Measurements from ENCODE around the gene TESK2.
A peak's percentile ranks its signal among the peaks of the same experiment; 100 is the strongest.

Gene TESK2

DNA sequence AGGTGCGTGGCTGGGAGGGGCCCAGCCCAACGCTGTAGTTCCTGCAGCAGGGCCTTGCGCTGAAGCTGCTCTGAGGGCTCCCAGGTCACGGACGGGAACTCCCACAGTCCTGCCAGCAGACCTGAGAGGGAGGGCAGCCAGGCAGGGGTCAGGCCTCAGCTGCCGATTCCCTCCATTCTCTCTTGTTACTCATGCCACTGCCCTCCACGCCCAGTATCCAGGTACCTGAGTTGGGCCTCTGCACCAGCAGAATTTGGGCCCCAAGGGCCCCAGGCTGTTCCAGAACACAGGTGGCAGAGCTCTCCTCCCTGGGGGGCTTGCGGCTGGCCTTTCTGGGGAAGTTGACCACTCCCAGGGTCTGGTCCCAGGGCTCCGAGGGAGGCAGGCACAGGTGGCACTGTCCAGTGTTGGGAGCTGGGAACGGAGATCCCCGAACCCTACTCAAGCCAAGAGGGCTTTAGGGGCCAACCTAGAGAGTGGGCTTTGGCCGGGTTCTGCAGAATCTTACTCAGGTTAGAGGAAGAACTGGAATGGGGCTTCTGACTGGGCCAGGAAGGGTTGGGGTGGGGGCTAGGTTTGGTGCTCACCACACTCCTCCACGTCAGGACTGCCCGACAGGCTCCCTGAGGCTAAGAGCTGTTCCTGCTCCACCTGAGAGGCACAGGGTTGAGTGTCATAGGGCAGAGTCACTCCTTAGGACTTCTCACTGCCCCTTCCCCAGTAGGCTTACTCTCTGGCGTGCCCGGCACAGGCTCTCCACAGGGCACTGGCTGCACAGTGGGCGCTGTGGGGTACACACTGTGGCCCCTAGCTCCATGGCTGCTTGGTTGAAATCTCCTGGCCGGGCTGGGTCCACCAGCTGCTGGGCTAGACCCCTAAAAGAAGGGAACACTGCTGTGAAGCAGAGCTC lies 159.3 kb downstream of the TESK2 start:
- no peak overlapping the region for H3K4me3 ChIP-seq (ENCODE audit: low read length)
- TF ChIP-seq, protein P1, sequence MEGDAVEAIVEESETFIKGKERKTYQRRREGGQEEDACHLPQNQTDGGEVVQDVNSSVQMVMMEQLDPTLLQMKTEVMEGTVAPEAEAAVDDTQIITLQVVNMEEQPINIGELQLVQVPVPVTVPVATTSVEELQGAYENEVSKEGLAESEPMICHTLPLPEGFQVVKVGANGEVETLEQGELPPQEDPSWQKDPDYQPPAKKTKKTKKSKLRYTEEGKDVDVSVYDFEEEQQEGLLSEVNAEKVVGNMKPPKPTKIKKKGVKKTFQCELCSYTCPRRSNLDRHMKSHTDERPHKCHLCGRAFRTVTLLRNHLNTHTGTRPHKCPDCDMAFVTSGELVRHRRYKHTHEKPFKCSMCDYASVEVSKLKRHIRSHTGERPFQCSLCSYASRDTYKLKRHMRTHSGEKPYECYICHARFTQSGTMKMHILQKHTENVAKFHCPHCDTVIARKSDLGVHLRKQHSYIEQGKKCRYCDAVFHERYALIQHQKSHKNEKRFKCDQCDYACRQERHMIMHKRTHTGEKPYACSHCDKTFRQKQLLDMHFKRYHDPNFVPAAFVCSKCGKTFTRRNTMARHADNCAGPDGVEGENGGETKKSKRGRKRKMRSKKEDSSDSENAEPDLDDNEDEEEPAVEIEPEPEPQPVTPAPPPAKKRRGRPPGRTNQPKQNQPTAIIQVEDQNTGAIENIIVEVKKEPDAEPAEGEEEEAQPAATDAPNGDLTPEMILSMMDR (IDR thresholded peaks at IDR 0.05; ENCODE audit: insufficient read depth, low read depth, low read length, missing control alignments): no peak
- DNase-seq (ENCODE audit: low read depth): no peak

- H3K4me3 ChIP-seq (ENCODE audit: low read length): no peak overlapping the region
- DNase-seq (ENCODE audit: low read depth): peak; percentile 34
- TF ChIP-seq, protein P1 (IDR thresholded peaks at IDR 0.05; ENCODE audit: insufficient read depth, low read depth, low read length, missing control alignments): no peak
Observed at GRCh38 chr1:45329445-45329844, 161.5 kb downstream of the TESK2 start.

- no peak overlapping the region for H3K4me3 ChIP-seq (ENCODE audit: low read length)
- TF ChIP-seq, protein P1 (IDR thresholded peaks at IDR 0.05; ENCODE audit: insufficient read depth, low read depth, low read length, missing control alignments): no peak
- DNase-seq (ENCODE audit: low read depth): no peak
Observed at GRCh38 chr1:45328680-45329079, 162.3 kb downstream of the TESK2 start.

DNA sequence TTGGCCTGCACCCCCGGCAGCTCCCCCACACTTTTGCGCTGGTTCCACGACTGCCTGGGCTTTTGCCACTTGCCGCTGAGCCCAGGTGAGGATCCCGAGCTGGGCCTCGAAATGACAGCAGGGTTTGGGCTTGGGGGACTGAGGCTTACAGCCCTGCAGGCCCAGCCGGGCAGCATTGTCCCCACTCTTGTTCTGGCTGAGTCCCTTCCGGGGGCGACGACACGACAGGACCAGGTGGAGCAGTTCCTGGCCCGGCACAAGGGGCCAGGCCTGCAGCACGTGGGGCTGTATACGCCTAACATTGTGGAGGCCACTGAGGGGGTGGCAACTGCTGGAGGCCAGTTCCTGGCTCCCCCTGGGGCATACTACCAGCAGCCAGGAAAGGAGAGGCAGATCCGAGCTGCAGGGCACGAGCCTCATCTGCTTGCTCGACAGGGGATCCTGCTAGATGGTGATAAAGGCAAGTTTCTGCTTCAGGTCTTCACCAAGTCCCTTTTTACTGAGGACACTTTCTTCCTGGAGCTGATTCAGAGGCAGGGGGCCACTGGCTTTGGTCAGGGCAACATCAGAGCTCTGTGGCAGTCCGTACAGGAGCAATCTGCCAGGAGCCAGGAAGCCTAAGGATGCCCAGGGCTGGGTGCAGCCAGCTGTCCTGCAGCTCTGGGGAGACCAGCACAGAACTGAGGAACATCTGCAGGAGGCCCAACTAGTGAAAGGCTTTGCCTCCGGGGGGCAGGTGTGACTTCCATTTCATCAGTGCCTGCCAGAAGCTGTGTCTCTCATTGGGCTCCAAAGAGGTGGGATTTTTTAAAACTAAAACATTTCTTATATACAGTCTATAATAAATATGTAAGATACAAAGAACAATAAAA lies 163.1 kb downstream of the TESK2 start:
- DNase-seq (ENCODE audit: low read depth): no peak
- H3K4me3 ChIP-seq (ENCODE audit: low read length): no peak overlapping the region
- TF ChIP-seq, protein P1 (IDR thresholded peaks at IDR 0.05; ENCODE audit: insufficient read depth, low read depth, low read length, missing control alignments): no peak

DNA sequence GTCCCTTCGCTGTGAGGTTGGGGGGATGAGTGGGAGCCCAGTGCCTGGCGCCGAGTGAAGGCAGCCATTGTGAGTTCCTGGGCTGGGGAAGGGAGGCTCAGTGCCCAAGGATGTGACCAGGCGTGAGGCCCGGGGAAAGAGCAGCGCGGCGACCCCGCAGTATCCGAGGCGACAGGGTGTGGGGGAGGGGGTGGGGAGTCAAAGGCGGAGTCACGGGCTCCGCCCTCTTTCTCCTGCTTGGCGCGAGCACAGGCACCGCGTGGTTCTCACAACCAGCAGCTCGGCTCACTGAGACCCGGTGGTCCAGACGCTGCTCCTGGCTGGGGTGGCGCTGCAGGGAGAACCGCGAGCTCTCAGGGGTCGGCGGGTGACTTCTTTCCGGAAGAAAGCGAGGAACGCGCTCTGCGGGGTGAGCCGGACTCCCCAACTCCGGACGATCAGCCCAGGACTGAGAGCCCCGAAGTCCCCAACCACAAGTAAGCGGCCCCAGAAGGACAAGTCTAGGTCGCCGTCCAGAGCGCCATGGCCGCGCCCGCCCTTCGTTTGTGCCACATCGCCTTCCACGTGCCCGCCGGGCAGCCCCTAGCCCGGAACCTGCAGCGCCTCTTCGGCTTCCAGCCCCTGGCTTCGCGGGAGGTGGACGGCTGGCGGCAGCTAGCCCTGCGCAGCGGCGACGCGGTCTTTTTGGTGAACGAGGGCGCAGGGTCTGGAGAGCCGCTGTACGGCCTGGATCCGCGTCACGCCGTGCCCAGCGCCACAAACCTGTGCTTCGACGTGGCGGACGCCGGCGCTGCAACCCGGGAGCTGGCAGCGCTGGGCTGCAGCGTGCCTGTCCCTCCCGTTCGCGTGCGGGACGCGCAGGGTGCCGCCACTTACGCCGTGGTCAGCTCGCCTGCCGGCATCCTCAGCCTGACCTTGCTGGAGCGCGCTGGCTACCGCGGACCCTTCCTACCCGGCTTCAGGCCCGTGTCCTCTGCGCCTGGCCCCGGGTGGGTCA lies 164.0 kb downstream of the TESK2 start, which contains the start of gene HPDL:
TSS of gene HPDL (plus strand) at position 269 of the 997 bp plus-strand sequence. CDS start at position 523, 254 bp downstream.
- TF ChIP-seq, protein P1 (IDR thresholded peaks at IDR 0.05; ENCODE audit: insufficient read depth, low read depth, low read length, missing control alignments): no peak
- DNase-seq (ENCODE audit: low read depth): peak; percentile 39
- peak within 1 kb of the TSS; percentile 48 for H3K4me3 ChIP-seq (ENCODE audit: low read length)

All from epithelial cell of esophagus (primary cell).